Heart right ventricle (tissue), 16 donors: ENCODE data around the gene SLC19A1. TPM values are rescaled to one million over a fixed set of nuclear protein-coding genes. Genes with fewer than 3 reads are reported as not detected.

Source experiments
- ATAC-seq, 8 donors: fragments of 200-7000 bp; cut with Tn5 transposase; one replicate each; pipeline ENCODE4 v1.9.1; 2020; ENCODE audit warnings: mild to moderate bottlenecking in 8 of 8, moderate library complexity in 8 of 8, moderate number of reproducible peaks in 1 of 8
- DNase-seq, 2 donors: peaks; one replicate each; pipeline ENCODE4 v3.0.0-alpha.2; 2020
- H3K27ac ChIP-seq, 10 donors: fragments of 200-600 bp; sonication (generic) in 2 of 10; one replicate each; pipeline versions ENCODE4 v1.5.0 to v1.8.0; 2020 to 2022; ENCODE audit warnings: mild to moderate bottlenecking in 3 of 10
- H3K27me3 ChIP-seq, 7 donors: fragments of 200-600 bp; one replicate each; pipeline ENCODE4 v1.8.0; 2021 to 2022; ENCODE audit warnings: mild to moderate bottlenecking in 2 of 7
- H3K36me3 ChIP-seq, 9 donors: fragments of 200-600 bp; sonication (generic) in 1 of 9; one replicate each; pipeline versions ENCODE4 v1.5.0 to v1.8.0; 2020 to 2022; ENCODE audit warnings: mild to moderate bottlenecking in 2 of 9
- H3K4me1 ChIP-seq, 9 donors: fragments of 200-600 bp; sonication (generic) in 1 of 9; one replicate each; pipeline versions ENCODE4 v1.5.0 to v1.8.0; 2020 to 2022; ENCODE audit warnings: mild to moderate bottlenecking in 4 of 9
- H3K4me3 ChIP-seq, 10 donors: fragments of 200-600 bp; sonication (generic) in 2 of 10; one replicate each; pipeline versions ENCODE4 v1.5.0 to v1.8.0; 2020 to 2022; ENCODE audit warnings: mild to moderate bottlenecking in 7 of 10, moderate library complexity in 2 of 10
- H3K9me3 ChIP-seq, 11 donors: fragments of 200-600 bp in 10 of 11; sonication (generic) in 2 of 11; one replicate each; pipeline versions ENCODE4 v1.5.0 to v1.8.0; 2013 to 2022; ENCODE audit warnings: mild to moderate bottlenecking in 2 of 11, control low read depth in 1 of 11, moderate library complexity in 1 of 11
- CTCF ChIP-seq, 9 donors: fragments of 200-600 bp; sonication (generic) in 2 of 9; IDR thresholded peaks; one replicate each; pipeline versions ENCODE4 v1.5.0 to v1.8.0; 2021 to 2022; ENCODE audit warnings: antibody characterized with exemption in 9 of 9, mild to moderate bottlenecking in 5 of 9, moderate library complexity in 1 of 9
- WGBS, 2 donors: extraction: QIAGEN DNeasy Blood & Tissue Kit; methylation state at CpG; one replicate each; pipeline ENCODE4 v1.1.7; 2013; ENCODE audit warnings: inconsistent platforms in 1 of 2; 5-methylcytosine and 5-hydroxymethylcytosine counted together
- intact Hi-C, 10 donors: fragments of 100-400 bp; cut with DNase I; formaldehyde crosslinking; loops; one replicate each; pipeline versions ENCODE4 v1.11.1 to v1.14.2; 2022
- polyA plus RNA-seq, 2 donors: library from polyadenylated mRNA; stranded (reverse); fragments of 200-250 nt; gene quantifications; one replicate each; pipeline ENCODE4 v1.2.3, GENCODE V29; 2013
- total RNA-seq, 10 donors: library from RNA; stranded (reverse); fragmentation: NEBNext Ultra II Directional in 3 of 10; extraction: Animal tissue kit (Norgen Biotek cat#: 25700) in 3 of 10; gene quantifications; one replicate each; pipeline versions ENCODE4 v1.2.1 to v1.2.4, GENCODE V29; 2021 to 2023
- donor health status: Arrhythmogenic right ventricular cardiomyopathy.
- donor health status: ischemic (EF 13 %, LVEDD 7.1; RV severe dilation, severe dysfunction).
- donor health status: healthy with polysubstance abuse.
- donor health status: DM: no; HTN: yes; CAD: no.
- donor health status: DM: no; HTN: no; CAD: no.
- donor health status: ischemic (EF 25% LVEDD 6.9; RV normal size, moderate dysfunction).
- donor health status: ischemic (EF 25% LVEDD 5.7; RV mildly dilated, moderate dysfunction).
- donor health status: healthy.
- donor health status: DM: yes; HTN: yes; CAD: no.
- donor health status: Ischemic cardiomyopathy.
- donor health status: ischemic (EF 35%, LVEDD 5.7; RV mildly dilated, moderate dysfunction).
- donor health status: nonischemic (EF 11% LVEDD 7.7; RV severe dilation, severe dysfunction).
- donor health status: DM: yes; HTN: yes; CAD: no.
- donor health status: PGD.
- donor health status: ischemic (EF 29% LVEDD 5.4; RV normal size, mild dysfunction).
- donor health status: nonischemic (EF 23%, LVEDD 6.1; RV moderate dilation, normal function).

The SLC19A1 gene
- total and polyA plus RNA-seq, 12 donors = 1.5 to 8.5 (median 3.8) TPM

GRCh38 chr21:45496151-45496967 lies 45.9 kb downstream of the SLC19A1 start:
- DNase-seq (no peak), ATAC-seq (no peak)
- no peaks in the 10 kb centered on the region for H3K4me1 ChIP-seq
- no peak overlapping the region for H3K4me3 ChIP-seq
- peaks cover 0 to 81% (median 31%) of the 10 kb centered on the region in 9 donors for H3K36me3 ChIP-seq
- H3K9me3 ChIP-seq = no peaks in the 10 kb centered on the region
- intact Hi-C loops = no loop called here
- no peaks in the 10 kb centered on the region for H3K27me3 ChIP-seq
- TF ChIP-seq CTCF (IDR thresholded peaks at IDR 0.05) = no peak
- H3K27ac ChIP-seq = no peak overlapping the region
- 89 to 90% methylated on average over 18 of the region's 18 CpGs for WGBS, 2 donors

GRCh38 chr21:45494851-45495680 lies 47.2 kb downstream of the SLC19A1 start:
- 91 to 92% methylated on average over 30 of the region's 30 CpGs for WGBS, 2 donors
- Histone ChIP-seq H3K4me3 (no peak overlapping the region), H3K27me3 (no peaks in the 10 kb centered on the region), H3K27ac (no peak overlapping the region), H3K9me3 (no peaks in the 10 kb centered on the region), H3K4me1 (no peaks in the 10 kb centered on the region), H3K36me3 (peaks cover 0 to 92% (median 31%) of the 10 kb centered on the region in 9 donors)
- no peak for ATAC-seq
- peak in 1 of 2 donors; percentile 11 for DNase-seq
- intact Hi-C loops = loop anchor here in 1 of 10 donors (5.0 kb wide), 1 partner anchor 32 kb away; no protein-coding TSS in a partner anchor
- TF ChIP-seq CTCF (IDR thresholded peaks at IDR 0.05) = no peak

- H3K4me3 ChIP-seq = no peak overlapping the region
- no peaks in the 10 kb centered on the region for H3K9me3 ChIP-seq
- no peaks in the 10 kb centered on the region for H3K4me1 ChIP-seq
- TF ChIP-seq CTCF (IDR thresholded peaks at IDR 0.05) = no peak
- H3K27ac ChIP-seq = no peak overlapping the region
- H3K27me3 ChIP-seq = no peaks in the 10 kb centered on the region
- WGBS, 2 donors = 95 to 97% methylated on average over 27 of the region's 27 CpGs
- peak in 1 of 2 donors; percentile 9 for DNase-seq
- peak in 1 of 8 donors; percentile 10 for ATAC-seq
- peaks cover 0 to 88% (median 31%) of the 10 kb centered on the region in 9 donors for H3K36me3 ChIP-seq
- intact Hi-C loops = loop anchor here in 1 of 10 donors (5.0 kb wide), 1 partner anchor 33 kb away; no protein-coding TSS in a partner anchor
Observed at GRCh38 chr21:45494135-45494850, 47.9 kb downstream of the SLC19A1 start.
